NCI-H2081 treated with DMSO at 0.1 percent for 48 hours (cell line): ENCODE data around the gene TEAD1.
"Not testable (repeated sequence)": the region's sequence is repeated elsewhere in the genome, so short reads cannot be mapped to it uniquely, and the experiment has no call there.

Experiments used
- DNase-seq: peaks from one replicate; lab custom pipeline; 2025; lab: John Stamatoyannopoulos, UW

Gene TEAD1

DNA sequence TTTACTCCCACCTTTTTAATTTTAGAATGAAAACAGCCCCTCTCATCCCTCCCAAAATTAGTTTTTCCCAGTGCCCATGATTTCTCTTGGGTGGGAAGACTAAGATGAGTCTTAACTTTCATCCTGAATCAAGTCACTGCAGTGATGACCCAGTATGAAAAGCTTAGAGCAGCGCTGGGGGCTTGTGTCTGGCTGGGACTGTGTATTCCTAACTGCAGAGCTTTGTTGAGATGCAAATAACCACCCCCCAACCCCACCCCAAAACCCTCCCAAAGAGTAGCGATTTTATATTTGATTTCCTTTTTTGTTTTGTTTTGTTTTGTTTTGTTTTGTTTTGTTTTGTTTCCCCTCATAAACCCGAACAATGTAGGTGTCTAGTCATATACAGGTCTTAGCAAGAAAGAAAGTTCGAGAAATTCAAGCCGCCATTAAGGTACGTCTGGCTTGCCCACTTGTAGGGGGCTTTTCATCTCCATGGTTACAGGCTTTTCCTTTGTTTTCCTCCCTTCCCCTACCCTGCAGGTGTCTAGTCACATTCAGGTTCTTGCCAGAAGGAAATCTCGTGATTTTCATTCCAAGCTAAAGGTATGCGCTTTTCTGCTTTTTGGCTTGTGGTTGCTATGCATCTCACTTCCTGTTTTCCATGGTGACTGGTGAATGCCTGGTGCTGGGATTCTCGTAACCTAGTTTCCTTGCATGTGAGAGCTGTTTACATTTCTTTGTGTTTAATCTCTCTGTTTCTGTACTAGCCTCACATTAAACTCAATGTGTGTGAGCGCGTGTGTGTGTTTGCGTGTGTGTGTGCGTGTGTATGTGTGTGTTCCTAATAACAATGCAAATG is 190.3 kb downstream of the TEAD1 start:
- DNase-seq, result peak; percentile 88

DNA sequence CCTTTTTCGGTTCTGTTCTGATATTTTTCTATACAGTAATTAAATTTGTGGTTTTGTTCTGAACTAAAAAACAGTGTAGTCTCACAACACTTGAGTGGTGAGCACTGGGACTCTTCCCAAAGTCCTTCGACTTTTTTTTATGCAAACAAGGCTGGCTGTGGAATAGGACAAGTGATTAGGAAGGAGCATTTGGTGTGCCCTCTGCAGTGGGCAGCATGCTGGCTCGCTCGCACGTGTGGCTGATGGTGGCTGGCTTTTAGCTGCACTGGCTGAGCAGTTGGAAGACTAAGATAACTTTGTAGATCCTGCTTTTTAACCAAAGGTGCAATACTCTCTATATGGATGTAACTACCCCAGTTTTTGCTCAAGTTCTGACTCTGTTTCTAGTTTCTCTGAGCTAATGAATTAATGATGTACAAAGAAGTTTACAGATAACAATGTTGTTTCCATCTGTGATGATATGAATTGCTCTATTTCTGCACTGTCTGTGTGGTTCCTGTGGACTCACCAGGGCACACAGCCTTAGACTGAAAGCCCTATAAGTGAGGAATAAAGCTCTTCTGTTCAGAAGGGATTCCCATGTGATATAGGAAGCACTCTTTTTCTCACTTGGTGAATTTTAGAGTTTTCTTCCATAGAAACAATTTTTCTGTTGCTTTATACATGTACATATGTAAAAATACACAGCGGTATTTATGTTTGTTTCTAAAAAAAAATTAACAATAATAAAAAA is 191.8 kb downstream of the TEAD1 start:
- no peak for DNase-seq

DNA sequence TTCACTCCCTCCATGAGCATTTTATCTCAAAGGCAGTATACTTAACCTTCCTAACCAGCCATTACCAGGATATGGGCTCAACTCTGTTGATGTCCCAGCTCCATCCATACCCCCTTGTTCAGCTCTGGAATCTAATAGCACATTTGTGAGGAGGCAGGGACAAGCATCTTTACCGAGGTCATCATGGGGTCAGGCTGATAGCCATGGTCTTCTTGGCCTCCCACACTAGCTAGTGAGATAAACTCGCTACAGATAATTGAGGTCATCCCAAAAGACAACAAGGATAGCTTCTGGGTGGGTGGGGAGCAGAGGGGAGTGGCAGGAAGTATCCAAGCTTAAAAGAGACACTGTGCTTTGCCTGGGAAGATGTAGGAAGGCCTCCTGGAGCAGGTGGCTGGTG is 193.3 kb downstream of the TEAD1 start:
- DNase-seq, result no peak

DNA sequence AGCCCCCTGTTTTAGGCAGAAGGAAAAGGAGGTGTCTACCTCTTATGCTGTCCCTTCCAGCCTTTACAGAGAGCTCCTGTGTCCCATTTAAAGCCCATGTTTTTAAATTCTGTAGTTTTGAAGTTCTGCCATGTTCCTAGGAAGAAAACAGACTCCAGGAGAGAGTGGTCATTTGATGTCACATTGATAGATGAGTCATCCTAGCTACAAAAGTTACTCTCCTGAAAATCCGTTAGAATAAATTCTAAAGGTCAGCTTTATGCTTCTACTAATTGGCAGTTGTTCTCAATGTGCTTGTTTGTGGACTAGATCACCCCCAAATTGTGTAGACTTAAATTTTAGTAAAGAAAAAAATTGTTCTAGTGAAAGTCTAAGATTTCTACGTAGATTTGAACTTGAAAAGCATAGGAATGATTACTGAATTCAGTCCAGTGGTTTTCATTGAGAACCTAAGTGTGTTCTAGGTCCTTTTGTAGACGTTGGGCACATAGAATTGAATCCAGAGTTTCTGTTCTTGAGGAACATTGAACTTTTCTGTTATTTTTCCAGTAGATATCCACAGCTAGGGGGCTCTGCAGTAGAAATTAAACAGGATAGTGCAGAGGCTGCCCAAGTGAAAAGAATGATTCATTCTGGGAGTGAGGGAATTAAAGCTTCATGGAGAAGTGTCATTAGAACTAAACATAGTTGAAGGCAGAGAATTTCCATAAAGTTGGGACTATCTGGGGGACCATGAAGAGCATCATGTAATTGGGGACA is 194.3 kb downstream of the TEAD1 start:
- DNase-seq, result no peak

DNA sequence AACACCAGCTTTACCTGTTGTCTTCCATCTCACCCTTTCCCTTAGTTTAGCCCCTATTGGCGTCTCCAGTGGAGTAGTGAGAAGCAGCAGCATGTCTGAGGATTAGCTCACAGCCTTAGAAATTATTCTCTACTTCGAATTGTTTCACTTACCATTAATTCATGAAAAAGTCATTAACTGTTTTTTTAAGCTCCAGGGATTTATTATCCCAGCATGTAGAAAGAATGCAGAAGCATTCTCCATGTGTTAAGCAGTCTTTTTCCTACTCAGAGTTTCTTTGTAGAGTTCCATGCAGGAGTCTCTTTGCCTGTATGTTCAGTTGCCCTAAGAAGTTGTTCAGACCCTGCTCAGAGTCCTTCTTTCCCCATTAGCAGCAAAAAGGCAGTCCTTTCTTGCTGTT is 197.0 kb downstream of the TEAD1 start:
- DNase-seq, result no peak

DNA sequence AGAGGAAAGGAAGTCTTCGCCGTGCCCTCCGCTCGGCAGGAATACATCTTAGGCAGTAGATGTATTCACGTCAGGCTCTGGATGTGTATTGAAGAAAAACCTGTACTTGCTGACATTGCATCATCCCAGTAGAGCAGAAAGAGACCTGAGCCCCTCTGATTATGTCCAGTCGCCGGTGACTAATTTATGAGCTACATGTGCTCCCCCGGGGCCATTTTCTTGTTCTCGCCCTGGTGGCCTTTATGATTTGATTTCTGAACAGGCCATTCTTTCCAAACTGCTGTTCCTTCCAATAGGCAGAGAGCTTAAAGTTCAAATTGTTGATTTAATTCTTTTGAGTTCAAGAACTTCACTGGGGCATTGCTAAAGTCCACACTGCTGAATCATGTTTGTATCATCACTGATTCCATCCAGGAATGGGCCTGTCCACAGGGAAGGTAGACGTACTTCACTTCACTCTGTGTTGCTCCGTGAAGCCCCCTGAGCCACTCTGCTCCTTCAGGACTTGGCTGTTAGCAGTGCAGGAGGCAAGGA is 197.6 kb downstream of the TEAD1 start:
- no peak for DNase-seq

DNA sequence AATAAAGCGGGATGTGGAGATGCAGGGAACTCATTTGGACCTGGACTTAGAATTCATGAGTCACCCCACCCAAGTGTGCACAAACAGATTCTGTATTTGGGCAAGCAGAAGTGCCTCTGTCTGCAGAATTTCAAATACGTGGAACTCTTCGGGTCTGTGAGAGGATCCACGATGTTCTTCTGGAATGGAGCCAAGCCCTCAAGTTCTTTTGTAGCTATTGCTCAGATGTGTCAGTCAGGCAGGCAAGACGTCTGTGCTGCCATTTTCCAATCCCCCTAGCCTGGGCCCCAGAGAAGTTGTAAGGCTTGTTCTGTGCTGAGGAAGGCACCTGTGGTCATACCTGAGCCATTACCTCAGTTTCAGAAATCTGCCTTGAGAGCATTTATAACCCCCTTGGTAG is 202.1 kb downstream of the TEAD1 start:
- no peak for DNase-seq

DNA sequence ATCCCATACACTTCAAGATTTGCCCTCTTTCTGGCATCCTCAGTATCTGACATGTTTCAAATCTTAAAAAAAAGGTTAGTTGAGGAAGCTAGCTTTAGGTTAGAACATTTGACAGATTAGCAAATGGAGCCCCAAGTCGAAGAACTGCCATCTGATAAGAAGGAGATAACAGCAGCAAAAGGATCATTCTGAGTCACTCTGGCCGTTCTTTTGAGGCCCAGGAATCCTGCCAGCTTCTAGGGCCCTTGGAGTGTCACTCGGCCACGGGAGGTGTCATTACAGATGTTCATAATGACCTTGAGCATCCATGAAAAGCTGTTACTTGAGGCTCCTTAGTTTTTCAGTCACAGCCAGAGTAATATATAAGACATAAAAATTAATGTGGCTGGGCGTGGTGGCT is 202.8 kb downstream of the TEAD1 start:
- DNase-seq, result no peak

DNA sequence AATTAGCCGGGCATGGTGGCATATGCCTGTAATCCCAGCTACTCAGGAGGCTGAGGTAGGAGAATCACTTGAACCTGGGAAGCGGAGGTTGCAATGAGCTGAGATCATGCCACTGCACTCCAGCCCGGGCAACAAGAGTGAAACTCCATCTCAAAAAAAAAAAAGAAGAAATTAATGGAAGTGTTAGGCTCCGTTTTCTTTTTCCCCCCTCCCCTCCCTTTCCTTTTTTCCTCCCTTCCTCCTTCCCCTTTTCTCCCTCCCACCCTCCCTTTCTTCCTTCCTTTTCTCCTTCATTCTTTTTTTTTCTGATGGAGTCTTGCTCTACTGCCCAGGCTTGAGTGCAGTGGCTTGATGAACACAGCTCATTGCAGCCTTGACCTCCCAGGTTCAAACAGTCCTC is 203.3 kb downstream of the TEAD1 start:
- not testable (repeated sequence) for DNase-seq

DNA sequence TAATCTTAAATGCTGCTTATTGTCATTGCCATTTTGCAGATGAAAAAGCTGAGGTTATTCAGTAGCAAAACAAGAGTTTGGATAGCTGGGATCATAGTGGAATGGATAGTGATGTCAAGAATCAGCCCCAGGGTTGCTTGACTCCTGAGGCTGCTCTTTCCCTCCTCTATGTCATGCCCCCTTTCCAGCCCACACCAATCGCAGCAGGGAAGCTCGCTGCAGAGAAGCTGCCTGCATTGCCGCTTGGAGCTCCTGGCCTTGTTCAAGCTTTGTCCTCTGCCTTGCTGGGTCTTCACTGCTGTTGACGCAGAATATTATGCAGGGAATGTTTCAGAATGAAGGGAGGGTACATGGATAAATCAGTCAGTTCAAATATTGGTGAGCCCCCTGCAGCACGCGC is 206.1 kb downstream of the TEAD1 start:
- no peak for DNase-seq

DNA sequence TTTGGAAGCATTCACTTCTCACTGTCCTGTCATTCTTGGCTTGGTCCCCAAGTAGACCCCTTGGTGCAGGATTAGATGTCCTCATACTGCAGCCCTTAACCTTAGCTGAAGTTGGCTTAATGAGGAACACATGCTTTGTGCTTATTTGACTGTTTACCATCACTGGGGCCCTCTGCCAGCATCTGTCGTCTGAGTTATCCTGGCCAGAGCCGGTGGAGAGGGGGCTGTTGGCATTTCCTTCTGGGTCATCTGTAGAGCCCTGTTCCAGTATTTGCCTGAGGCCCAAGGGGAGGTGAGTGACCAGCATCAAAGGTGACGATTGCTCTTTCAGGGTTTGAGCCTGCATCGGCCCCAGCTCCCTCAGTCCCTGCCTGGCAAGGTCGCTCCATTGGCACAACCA is 208.4 kb downstream of the TEAD1 start:
- DNase-seq, result no peak

DNA sequence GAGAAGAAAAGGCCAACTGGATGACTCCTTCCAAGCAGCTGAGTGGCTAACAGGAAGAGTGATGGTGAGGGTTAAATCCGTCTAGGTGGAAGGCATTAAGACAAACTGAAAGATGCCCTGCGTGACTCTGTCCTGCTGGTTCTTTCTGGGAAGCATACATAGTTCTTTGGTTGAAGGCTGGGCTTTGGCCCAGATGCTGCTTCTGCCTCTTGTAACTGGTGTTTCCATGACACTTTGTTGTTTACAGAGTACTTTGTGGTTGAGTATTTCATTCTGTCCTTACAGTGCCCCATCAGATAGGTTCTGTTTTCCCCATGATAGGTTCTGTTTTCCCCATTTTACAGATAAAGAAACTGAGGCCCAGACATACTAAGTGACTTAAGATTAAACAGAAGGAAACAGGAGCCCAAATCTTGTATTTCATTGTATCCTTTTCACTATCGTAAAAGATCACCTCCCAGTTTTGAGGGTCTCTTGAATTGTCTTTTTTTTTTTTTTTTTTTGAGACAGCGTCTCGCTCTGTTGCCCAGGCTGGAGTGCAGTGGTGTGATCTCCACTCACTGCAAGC is 210.6 kb downstream of the TEAD1 start:
- no peak for DNase-seq

DNA sequence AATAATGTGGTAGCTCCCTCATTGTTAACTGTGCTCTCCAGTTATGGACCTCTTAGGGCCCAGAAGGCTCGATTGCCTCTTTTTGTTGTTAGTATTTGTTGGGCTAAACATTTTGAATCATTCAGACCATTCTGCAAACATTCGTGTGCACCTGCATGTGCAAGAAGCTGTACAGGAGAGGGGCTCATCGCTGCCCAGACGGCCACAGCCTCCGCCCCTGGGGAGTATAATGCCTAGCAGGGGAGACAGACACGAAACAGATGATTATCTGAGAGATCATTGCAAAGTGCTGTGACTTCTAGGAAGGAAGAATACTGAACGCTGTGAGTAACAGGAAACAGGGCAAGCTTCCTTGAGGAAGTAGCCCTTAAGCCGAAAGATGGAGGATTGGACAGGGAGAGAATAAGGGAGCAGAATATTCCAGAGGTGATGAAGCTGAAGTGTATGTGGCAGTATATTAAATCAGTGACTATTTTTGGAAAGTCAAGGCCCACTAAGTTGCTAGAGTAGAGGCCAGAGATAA is 211.6 kb downstream of the TEAD1 start:
- no peak for DNase-seq

DNA sequence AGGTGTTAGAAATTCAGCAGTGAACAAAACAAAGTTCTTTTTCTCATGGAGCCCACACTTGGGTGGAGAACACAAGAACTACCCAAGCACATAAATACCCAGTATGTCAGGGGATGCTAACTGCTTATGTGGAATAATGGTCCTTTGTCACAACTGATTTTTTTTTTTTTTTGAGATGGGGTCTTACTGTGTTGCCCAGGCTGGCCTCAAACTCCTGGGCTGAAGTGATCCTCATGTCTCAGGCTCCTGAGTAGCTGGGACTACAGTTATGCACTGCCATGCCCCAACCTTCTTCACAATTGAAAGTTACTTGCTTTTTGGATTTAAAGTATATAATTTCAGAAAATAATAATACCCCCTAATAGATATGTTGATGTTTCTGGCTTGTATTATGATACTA is 212.3 kb downstream of the TEAD1 start:
- no peak for DNase-seq

DNA sequence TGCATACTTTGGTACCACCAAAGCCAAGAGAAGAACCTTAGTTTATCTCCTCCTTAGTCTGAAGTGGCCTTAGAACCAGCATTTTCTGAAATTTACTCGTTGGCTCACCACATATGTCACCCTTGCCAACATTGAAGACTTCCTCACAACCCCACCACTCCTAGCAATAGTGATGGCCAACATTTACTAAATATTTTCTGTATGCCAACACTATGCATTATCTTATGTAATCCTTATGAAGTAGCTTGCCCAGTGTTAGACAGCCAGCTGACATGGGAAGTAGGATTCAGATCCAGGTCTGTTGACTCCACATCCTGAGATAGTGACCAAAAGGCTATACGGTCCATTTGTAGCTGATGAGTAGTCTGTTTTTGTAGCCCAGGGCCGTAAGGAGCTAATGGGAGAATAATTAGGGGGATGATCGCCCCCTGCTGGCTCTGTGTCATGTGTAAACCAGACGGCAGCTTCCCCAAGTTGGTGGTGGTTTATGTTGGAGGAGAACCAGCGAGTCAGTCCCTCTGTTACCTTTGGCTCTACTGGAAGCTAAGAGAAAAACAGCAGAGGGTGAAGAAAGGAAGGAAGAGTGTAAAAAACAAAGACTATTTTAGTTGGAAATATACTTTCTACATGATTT is 214.4 kb downstream of the TEAD1 start:
- peak; percentile 42 for DNase-seq

DNA sequence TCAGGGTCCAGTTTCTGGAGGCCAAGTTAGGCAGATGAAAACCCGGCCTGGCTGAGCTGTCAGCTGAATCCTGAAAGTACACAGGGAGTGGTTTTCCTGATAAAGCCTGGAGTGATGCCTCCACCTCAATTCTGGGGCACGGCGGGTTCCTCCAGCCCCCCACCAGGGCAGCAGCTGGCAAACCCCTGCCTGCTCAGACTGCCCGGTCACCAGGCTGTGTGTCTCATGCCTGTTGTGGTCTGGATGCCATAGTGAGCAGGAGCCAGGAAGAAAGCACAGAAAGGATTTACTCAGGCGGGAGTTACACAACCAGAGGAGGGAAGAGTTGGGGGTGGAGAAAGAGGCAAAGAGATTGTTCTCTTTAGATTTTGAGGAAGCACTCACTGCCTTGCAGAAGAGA is 215.0 kb downstream of the TEAD1 start:
- DNase-seq, result no peak

DNA sequence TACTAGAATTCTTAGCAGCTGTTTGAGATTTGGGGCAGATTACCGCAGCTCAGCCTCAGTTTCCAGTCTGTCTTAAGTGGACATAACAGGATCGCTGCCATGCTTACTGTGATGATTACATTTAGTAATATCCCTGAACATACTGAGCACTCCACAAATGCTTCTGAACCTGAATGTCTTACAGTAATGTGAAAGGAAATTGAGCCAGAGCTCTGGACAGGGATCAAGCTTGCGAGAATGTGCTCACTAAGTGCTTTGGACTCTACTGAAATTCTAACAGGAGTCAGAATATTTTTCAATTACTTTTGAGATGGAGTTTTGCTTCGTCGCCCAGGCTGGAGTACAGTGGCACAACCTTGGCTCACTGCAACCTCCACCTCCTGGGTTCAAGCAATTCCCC is 216.3 kb downstream of the TEAD1 start:
- DNase-seq, result no peak

DNA sequence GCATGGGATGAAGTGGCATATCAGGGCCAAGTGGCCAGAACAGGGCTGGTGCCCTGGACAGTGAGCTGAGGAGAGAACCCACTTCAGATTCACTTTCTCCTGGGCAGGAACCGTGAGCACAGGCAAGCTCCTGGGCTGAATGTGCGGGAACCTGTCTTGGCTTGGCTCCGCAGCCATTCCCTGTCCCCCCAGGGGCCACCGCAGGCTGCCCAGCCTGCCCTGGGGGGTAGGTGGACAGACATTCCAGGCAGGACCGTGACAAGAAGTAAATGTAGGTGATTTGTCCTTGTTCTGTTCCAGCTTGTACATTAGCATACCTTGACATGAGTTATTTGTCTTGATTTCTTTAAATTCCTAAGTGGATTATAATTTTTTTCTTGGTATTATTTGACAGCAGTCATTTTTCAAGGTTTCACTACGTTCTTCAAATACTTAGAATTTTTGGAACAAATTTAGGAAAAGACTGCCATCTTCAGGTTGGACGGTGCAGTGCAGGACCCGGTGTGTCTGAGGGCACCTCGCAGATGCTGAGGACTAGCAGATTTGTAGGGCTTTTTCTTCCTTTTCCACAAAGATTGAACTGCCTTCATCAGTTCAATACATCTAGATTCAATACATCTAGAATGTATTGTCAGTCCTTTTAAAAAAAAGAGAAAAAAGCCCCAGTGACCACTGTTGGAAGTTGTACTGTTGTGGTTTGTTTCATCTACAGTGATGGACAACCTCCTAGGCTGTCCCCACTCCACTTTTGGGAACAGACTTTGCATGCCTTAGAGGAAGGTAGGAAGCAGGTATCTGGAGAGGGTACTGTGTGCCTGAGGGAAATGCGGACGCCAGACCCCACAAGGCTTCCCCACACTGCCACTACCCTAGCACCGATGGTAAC is 219.8 kb downstream of the TEAD1 start:
- DNase-seq, result no peak

DNA sequence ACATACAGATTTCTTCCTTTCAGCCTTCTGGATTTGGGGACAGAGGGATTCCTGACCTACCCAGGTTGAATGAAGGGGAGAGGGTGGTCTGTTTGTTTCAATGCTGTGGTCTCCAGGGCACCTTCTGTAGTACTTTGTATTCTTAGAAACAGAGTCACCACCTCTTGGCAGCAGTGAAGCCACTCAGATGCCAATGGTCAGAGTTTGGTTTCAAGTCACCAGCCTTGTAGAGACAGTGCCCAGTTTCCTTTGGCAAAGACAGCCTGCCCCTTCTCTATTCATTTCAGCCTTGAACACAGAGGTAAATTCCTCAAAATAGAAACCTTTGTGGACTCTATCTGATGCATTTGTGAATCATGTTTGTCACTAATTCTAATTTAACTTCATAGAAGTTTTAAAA is 223.2 kb downstream of the TEAD1 start:
- DNase-seq, result no peak

DNA sequence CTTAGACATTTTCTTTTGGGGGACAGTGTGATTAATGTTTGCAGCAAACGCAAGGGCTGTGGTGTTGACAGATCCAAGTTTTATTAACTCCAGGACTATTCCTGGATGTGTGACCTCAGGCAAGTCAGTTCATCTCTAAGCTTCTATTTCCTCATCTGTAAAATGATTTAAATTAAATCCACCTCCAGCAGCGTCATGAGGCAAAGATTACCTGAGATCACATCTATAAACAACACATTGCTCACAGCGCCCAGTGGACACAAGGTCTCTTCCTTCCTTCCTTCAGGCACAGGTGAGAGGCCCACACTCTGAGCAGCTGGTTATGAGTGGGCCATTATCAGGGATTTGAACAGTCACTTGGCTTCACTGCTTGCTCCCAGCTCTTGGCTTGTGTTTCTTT is 223.6 kb downstream of the TEAD1 start:
- DNase-seq, result no peak

DNA sequence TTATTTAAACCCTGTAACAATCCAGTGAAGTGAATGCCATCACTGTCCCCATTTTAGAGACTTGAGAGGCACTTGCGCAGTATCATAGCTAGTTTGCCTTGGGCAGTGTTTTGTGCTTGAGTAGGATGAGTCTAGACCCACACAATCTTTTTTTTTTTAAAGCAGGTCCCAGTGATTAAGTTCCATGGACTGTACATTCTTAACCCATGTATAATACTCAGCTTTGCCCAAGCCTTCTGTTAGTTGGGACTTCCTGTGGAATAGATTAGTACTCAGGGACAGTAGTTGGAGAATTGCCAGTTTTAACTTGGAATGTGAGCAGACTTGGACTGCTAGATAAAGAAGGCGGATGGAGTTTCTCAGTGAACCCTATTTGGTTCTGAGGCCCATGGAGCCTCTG is 226.3 kb downstream of the TEAD1 start:
- DNase-seq, result no peak
